PFSK-1 (cell line): ENCODE measurements around the gene MIER1.

Experiments used
- TAF1 ChIP-seq: IDR thresholded peaks from 2 replicates; pipeline ENCODE4 v1.6.1; 2012; ENCODE audit warnings: low read length, control low read depth, borderline replicate concordance; ENCODE audit not compliant: insufficient read depth
- TF ChIP-seq, protein P1 (sequence below), 2 experiments: IDR thresholded peaks; 2 replicates each; pipeline versions ENCODE4 v1.6.1 to v1.8.0; 2011 to 2012; ENCODE audit warnings: low read depth in 2 of 2, low read length in 2 of 2, control low read depth in 1 of 2, inconsistent platforms in 1 of 2, mild to moderate bottlenecking in 1 of 2, moderate library complexity in 1 of 2; ENCODE audit not compliant: insufficient read depth in 1 of 2

DNA sequence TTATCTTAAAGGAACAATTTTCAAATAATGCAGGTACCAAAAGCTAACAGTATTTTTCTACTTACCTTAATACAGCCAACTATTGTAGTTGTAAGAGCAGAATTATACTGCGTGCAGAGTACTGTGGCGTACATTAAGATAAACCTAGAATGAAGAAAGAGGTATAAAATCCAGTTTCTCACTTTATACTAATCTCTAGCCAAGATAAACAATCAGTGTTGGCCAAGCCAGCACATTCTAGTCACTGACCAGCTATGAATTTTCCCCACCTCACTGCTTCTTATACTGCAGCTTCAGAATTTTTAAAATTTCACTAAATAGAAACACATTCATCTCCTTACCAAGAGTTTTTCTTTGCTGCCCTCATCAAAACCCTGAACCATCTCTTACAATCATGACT is 95.5 kb downstream of the MIER1 start:
- TF ChIP-seq, protein P1, sequence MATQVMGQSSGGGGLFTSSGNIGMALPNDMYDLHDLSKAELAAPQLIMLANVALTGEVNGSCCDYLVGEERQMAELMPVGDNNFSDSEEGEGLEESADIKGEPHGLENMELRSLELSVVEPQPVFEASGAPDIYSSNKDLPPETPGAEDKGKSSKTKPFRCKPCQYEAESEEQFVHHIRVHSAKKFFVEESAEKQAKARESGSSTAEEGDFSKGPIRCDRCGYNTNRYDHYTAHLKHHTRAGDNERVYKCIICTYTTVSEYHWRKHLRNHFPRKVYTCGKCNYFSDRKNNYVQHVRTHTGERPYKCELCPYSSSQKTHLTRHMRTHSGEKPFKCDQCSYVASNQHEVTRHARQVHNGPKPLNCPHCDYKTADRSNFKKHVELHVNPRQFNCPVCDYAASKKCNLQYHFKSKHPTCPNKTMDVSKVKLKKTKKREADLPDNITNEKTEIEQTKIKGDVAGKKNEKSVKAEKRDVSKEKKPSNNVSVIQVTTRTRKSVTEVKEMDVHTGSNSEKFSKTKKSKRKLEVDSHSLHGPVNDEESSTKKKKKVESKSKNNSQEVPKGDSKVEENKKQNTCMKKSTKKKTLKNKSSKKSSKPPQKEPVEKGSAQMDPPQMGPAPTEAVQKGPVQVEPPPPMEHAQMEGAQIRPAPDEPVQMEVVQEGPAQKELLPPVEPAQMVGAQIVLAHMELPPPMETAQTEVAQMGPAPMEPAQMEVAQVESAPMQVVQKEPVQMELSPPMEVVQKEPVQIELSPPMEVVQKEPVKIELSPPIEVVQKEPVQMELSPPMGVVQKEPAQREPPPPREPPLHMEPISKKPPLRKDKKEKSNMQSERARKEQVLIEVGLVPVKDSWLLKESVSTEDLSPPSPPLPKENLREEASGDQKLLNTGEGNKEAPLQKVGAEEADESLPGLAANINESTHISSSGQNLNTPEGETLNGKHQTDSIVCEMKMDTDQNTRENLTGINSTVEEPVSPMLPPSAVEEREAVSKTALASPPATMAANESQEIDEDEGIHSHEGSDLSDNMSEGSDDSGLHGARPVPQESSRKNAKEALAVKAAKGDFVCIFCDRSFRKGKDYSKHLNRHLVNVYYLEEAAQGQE (IDR thresholded peaks at IDR 0.05; ENCODE audit: insufficient read depth in 1 of 2, low read depth in 2 of 2, low read length in 2 of 2): no peak
- TF ChIP-seq TAF1: no peak
